Neural progenitor cell (in vitro differentiated cells): ENCODE data around the gene CCDC68.

Experiments
- EZH2 ChIP-seq: fragments of 200-600 bp; sonication (generic); IDR thresholded peaks from 2 replicates; pipeline ENCODE4 v1.6.1; 2017; ENCODE audit warnings: antibody characterized with exemption, mild to moderate bottlenecking, moderate library complexity
- EZH2phosphoT487 ChIP-seq: fragments of 200-600 bp; sonication (generic); IDR thresholded peaks from 2 replicates; pipeline ENCODE4 v1.6.1; 2017; ENCODE audit warnings: antibody characterized with exemption
- TF ChIP-seq, protein P1 (sequence below): fragments of 200-600 bp; sonication (generic); IDR thresholded peaks from 2 replicates; pipeline ENCODE4 v1.5.1; 2017; ENCODE audit warnings: antibody characterized with exemption, mild to moderate bottlenecking

DNA sequence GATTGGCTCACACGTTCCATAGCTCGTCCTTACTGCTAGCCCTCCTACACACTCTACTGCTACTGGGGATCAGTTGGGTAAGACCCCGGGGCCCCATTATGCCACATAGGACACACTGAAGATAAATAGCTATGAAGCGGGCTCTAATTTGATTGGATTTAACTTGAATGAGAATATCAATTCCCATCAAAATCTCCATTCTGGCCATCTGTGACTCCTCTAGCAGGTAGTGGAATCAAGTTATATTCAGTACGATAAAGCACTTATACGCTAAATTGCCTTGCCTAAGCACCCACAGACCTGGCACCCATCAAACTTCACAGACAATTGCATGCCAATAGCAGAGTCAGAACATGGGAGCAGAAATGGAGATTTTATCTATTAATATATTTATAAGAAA, 39.8 kb downstream of the CCDC68 start:
- TF ChIP-seq, protein P1, sequence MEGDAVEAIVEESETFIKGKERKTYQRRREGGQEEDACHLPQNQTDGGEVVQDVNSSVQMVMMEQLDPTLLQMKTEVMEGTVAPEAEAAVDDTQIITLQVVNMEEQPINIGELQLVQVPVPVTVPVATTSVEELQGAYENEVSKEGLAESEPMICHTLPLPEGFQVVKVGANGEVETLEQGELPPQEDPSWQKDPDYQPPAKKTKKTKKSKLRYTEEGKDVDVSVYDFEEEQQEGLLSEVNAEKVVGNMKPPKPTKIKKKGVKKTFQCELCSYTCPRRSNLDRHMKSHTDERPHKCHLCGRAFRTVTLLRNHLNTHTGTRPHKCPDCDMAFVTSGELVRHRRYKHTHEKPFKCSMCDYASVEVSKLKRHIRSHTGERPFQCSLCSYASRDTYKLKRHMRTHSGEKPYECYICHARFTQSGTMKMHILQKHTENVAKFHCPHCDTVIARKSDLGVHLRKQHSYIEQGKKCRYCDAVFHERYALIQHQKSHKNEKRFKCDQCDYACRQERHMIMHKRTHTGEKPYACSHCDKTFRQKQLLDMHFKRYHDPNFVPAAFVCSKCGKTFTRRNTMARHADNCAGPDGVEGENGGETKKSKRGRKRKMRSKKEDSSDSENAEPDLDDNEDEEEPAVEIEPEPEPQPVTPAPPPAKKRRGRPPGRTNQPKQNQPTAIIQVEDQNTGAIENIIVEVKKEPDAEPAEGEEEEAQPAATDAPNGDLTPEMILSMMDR, result no peak
- TF ChIP-seq EZH2phosphoT487 (no peak), EZH2 (no peak)
